GM18526 (cell line): Measurements from ENCODE around the gene SCRN1.

ENCODE experiments used
- POLR2A ChIP-seq: IDR thresholded peaks from 3 replicates; pipeline ENCODE4 v1.6.1; 2011; ENCODE audit not compliant: insufficient read length; ENCODE audit errors: extremely low read depth

Gene SCRN1

DNA sequence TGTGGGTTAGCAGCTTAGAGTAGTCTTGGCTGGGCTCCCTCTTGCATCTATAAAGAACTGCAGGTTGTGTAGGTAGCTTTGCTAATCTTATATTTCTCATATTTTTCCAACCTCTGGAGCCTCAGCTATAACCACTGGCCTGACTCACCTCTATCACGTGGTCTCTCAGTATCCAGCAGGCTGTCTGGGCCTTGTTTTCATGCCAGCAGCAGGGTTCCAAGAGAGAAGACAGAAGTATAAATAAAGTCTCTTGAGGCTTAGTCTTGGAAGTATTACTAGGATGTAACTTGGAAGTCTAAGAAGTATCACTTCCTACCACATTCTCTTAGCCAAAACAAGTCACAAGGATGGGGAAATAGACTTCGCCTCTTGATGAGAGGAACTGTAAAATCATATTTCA, 110.0 kb downstream of the SCRN1 start:
- TF ChIP-seq POLR2A: no peak

DNA sequence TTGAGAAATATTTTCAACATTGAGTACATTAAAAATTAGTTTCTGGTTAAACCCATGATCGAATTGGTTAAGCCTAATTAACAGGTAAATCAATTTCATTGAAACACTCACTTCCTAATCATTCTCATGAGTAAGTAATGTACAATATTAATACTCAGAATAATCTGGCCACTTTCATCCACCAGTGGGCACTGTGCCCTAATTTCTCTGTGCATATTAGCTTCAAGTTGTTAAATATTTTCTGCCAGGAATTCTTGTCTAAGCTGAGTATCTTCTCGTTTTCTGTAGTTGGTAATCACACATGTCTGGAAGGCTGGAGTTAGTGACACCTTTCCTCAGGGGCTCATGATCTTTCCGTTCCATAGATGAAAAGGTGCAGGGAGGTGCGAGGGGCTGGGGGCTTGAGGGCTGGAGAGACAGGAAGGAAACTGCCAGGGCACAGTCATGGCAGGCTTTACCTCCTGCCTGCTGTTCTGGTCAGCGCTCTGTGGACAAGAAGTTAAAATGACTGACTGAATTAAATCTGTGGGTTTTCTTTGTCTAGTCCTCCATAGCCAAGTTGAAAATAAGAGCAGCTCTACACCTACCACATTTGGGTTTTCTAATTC, 111.4 kb downstream of the SCRN1 start:
- no peak for TF ChIP-seq POLR2A

DNA sequence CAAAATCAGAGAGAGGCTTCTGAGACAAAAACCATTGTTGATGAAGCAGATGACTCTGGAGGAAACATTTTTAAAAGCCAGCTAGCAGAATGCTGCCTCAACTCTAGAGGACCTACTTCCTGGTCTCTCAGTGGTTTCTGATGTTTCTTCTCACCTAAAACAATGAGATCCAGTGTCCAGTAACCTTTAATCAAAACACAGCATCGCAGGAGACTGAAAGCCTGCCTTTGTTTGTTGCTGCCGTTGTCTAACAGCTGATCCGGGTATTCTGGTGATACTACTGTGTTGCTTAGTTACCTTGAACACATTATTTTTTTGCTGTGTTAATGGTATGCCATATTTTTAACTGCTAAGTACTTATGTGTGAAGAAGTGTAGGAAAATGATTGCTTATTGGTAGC, 112.4 kb downstream of the SCRN1 start:
- no peak for TF ChIP-seq POLR2A

DNA sequence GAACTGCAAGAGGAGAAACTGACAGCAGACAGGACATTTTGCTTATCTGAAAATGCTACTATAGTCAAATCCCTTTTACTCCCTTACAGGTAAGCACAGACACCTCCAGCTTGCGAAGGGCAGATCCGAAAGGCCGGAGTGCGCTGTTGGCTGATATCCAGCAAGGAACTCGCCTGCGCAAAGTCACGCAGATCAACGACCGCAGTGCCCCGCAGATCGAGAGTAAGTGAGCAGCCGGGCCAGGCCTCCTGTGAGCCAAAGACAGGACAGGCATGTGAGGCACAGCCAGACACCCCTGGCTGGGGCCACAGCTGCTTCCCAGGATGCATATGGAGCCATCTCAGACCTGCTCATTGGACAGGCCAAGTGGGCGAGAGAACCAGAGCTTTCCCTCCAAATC, 113.9 kb downstream of the SCRN1 start:
- TF ChIP-seq POLR2A: no peak

DNA sequence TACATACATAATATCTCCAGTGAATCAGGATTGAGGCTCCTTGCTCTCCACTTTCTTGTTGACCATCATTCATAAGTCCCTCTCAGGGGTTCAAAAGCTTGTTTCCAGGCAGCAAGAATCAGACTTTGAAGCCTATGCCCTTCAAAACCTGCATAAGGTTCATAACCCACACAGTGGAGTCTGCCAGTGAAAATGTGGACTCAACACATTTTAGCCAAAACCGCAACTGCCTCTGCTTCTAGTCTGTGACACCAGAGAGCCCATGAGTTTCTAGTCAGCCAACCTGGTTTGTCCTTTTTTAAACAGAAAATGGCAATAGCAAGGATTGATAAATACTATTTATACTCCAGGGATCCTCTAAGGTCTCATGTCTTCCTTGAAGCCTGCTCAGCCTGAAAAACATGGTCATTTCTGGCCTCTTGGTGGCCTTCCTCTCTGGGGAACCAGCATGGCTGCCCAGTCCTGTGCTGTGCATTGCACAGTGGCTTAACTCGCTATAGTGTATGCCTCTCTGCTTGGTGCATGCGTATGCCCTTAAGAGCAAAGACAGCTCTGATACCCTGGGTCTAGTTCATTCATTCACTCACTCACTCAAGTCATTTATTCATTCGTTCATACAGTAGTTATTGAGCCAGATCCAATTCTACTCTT, 115.8 kb downstream of the SCRN1 start:
- no peak for TF ChIP-seq POLR2A

DNA sequence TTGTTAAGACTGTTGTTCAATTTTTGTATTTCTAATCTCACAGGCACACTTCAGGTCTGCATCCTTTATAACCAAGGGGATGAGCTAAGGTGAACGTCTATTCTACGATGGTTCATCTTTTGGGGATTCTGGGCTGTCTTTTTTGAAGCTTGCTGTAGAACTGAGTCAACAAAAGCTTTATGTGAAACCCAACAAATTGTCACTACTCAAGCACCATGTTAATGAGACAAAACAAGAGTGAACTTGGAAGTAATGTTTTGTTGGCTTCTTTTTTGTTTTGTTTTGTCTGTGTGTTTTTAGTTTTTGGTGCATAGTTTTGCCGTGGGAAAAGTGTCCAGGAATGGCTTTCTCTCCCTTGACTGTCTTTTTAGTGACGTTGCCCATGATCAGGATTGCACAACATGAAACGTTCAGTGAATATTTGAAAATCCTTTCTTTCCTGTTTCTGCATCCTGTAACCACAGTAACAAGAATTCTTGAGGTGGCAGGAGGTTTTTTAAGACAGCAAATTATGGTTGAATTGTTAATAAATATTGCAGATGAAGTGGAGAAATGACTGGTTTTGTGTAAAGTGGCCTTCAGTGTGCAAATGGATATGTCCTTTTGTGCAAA, 117.7 kb downstream of the SCRN1 start:
- TF ChIP-seq POLR2A: no peak
